Kidney epithelial cell (primary cell): Measurements from ENCODE around the gene FEZ2. TPM values are rescaled to one million over a fixed set of nuclear protein-coding genes. Genes with fewer than 3 reads are reported as not detected.

Experiments
- DNase-seq: peaks from one replicate; pipeline ENCODE4 v3.0.0-alpha.2; 2010; ENCODE audit warnings: low read depth
- H3K27me3 ChIP-seq: 2 replicates; pipeline ENCODE4 v1.6.0; 2011; ENCODE audit warnings: low read length; ENCODE audit not compliant: control insufficient read depth, insufficient read depth
- H3K36me3 ChIP-seq: 2 replicates; pipeline ENCODE4 v1.5.1; 2011; ENCODE audit warnings: low read length; ENCODE audit not compliant: control insufficient read depth, insufficient read depth
- H3K4me3 ChIP-seq: 2 replicates; pipeline ENCODE4 v1.5.1; 2011; ENCODE audit warnings: low read depth, mild to moderate bottlenecking, control low read depth, low read length
- total RNA-seq: library from RNA; depleted of rRNA; stranded (reverse); fragments of >200 nt; gene quantifications from 2 replicates; pipeline ENCODE4 v1.2.3, GENCODE V29; 2015
- TF ChIP-seq, protein P1 (sequence below): IDR thresholded peaks from 2 replicates; pipeline ENCODE4 v1.5.1; 2011; ENCODE audit warnings: mild to moderate bottlenecking, moderate library complexity, low read length, control low read depth, inconsistent platforms; ENCODE audit not compliant: insufficient read depth, poor library complexity, severe bottlenecking

FEZ2 gene
- total RNA-seq, 1 donor from 2014 or later: 40.8 TPM

DNA sequence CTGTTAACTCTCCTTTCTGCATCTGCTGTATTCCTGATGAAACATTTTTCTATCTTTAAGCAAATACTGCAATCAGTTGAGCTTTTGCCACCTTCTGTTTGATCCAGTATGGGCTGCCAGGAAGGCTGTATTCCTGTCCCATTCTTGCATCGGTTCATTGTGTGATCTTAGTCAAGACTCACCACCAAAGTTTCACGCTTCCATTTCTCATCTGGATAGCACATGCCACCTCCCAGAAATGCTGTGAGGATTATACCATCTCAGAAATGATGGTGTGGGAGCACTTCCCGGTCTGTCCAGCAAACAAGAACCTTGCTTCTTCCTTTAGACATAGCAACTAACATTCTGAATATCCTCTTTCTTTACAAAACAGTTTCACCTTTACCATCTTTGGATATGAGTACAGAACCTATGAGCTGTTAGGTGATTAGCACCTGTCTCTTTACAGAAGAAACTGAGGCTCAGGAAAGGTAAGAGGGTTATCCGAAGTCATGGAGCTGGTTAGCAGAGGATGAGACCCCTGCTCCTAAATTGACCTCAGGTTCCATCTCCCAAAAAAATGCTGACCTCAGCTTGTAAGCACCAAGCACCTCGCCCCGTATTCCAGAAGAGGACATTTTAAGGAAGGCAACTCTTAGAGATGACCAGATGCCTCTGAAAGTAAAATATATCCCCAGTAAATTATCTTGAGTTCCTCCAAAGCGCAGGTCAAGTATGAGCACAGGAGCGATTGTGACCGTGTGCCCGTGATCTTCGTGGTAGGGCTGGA, 56.8 kb downstream of the FEZ2 start:
- no peak for DNase-seq
- no peak overlapping the region for H3K4me3 ChIP-seq
- peaks cover 9% of the 10 kb centered on the region for H3K36me3 ChIP-seq
- no peaks in the 10 kb centered on the region for H3K27me3 ChIP-seq
- TF ChIP-seq, protein P1, sequence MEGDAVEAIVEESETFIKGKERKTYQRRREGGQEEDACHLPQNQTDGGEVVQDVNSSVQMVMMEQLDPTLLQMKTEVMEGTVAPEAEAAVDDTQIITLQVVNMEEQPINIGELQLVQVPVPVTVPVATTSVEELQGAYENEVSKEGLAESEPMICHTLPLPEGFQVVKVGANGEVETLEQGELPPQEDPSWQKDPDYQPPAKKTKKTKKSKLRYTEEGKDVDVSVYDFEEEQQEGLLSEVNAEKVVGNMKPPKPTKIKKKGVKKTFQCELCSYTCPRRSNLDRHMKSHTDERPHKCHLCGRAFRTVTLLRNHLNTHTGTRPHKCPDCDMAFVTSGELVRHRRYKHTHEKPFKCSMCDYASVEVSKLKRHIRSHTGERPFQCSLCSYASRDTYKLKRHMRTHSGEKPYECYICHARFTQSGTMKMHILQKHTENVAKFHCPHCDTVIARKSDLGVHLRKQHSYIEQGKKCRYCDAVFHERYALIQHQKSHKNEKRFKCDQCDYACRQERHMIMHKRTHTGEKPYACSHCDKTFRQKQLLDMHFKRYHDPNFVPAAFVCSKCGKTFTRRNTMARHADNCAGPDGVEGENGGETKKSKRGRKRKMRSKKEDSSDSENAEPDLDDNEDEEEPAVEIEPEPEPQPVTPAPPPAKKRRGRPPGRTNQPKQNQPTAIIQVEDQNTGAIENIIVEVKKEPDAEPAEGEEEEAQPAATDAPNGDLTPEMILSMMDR: no peak

DNA sequence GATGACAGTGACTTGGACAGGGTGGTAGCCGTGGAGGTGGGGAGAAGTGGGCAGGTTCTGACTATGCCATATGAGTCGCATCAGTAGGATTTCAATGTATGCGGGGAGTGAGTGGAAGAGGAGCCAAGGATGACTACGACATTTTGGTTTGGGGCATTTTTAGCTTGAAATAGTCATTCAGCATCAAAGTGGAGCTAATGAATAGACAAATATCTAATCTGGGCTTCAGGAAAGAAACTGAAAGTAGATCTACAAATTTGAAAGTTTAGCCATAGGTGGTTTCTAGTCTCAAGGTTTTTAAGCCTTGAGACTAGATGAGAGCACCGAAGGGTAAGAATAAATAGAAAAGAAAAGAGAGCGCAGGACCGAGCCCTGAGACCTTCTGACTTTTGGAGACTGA, 58.3 kb downstream of the FEZ2 start:
- DNase-seq: no peak
- Histone ChIP-seq H3K36me3 (peaks cover 9% of the 10 kb centered on the region), H3K4me3 (no peak overlapping the region), H3K27me3 (no peaks in the 10 kb centered on the region)
- TF ChIP-seq, protein P1: no peak

DNA sequence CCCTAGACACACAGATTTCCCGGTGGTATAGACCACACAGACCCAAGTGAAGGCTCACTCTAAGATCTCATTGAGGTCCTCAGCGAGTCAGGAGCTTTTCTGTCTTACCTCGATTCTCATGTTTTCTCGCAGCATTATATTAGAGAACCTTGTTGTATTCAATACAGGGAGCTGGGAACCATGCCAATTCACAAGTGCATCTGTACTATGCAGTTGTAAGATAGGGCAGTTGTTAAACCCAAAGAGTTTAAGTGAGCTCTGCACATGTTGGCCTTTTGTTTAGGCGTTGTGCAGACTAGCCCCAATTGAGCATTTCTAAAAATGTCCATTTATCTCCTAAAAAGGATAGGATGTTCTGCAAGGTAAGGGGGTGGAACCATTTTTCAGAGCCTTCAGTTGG, 59.6 kb downstream of the FEZ2 start:
- Histone ChIP-seq H3K4me3 (no peak overlapping the region), H3K36me3 (peaks cover 9% of the 10 kb centered on the region), H3K27me3 (no peaks in the 10 kb centered on the region)

DNA sequence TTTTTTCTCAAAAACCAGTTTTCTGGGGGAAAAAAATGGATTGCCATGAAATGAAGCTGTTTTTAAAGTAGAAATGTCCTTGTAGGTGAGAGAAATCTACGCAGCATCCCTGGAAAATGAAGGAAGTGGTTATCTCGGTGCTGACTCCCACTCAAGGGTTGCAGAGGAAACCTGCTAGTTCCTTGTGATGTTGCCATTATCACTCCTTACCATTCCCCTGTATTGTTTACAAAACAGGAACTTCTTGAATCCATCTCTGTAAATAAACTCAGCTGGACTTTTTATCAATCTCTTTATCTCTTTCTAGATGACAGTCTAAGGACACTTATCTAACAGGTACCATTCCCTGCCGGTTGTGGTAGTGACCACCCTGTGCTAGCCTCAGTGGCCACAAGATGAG, 61.2 kb downstream of the FEZ2 start:
- H3K36me3 ChIP-seq: peaks cover 9% of the 10 kb centered on the region
- no peak for DNase-seq
- H3K4me3 ChIP-seq: no peak overlapping the region
- TF ChIP-seq, protein P1: no peak
- H3K27me3 ChIP-seq: no peaks in the 10 kb centered on the region

More for the DNA sequence above, 59.6 kb downstream of the FEZ2 start:
- no peak for DNase-seq
- TF ChIP-seq, protein P1: no peak

DNA sequence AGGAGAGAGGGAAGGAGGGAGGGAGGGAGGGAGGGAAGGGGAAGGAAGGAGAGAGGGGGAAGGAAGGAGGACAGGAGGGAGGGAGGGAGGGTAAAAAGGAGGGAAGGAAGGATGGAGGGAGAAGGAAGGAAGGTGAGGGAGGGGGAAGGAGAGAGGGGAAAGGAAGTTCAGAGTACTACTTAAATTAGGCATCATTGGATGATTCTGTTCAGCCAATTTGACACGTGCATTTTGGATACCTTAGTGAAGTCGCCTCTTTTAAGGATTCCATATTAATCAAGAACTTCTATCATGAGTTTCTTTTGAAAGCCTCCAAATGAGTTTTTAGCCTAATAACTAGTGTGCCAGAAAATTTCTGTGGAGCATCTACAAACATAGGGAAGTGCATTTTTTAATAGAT, 62.9 kb downstream of the FEZ2 start:
- peaks cover 9% of the 10 kb centered on the region for H3K36me3 ChIP-seq

More for the DNA sequence above, 62.9 kb downstream of the FEZ2 start:
- DNase-seq: no peak
- Histone ChIP-seq H3K27me3 (no peaks in the 10 kb centered on the region), H3K4me3 (no peak overlapping the region)
- TF ChIP-seq, protein P1: no peak
